Gastroesophageal sphincter (tissue), 3 donors: ENCODE measurements around the gene SAE1.

Experiments used
- CTCF ChIP-seq, 4 experiments: fragments of 200-600 bp in 2 of 4; fragments of 450-650 bp in 2 of 4; sonication (generic) in 1 of 4; IDR thresholded peaks; one replicate each; pipeline ENCODE4 v1.5.1; 2017 to 2019; ENCODE audit warnings: antibody characterized with exemption in 4 of 4, mild to moderate bottlenecking in 2 of 4, moderate library complexity in 2 of 4
- POLR2A ChIP-seq, 2 donors: fragments of 450-650 bp; IDR thresholded peaks; one replicate each; pipeline ENCODE4 v1.6.1; 2017; ENCODE audit warnings: antibody characterized with exemption in 2 of 2, mild to moderate bottlenecking in 2 of 2, moderate library complexity in 1 of 2
- POLR2AphosphoS5 ChIP-seq: sonication (generic); formaldehyde crosslinking; IDR thresholded peaks from one replicate; pipeline ENCODE4 v1.6.1; 2017; ENCODE audit warnings: antibody characterized with exemption

- TF ChIP-seq CTCF (IDR thresholded peaks at IDR 0.05) (no peak), POLR2A (IDR thresholded peaks at IDR 0.05) (no peak), POLR2AphosphoS5 (no peak)
Measured at GRCh38 chr19:47094557-47095475, 35.8 kb upstream of the SAE1 start.
